Measurements from ENCODE around the gene C10orf95. TPM values are rescaled to one million over a fixed set of nuclear protein-coding genes. Genes with fewer than 3 reads are reported as not detected.

Gene C10orf95
- total and polyA plus RNA-seq, 2 experiments from 2014 or later: not detected

GRCh38 chr10:102485093-102485784, 33.9 kb upstream of the C10orf95 start:
- no peaks in the 10 kb centered on the region for H3K4me1 ChIP-seq (ENCODE audit: insufficient read depth)
- no peak overlapping the region for H3K4me3 ChIP-seq
- no peak overlapping the region for H3K4me2 ChIP-seq (ENCODE audit: unreplicated experiment)
- no peaks in the 10 kb centered on the region for H3K9me2 ChIP-seq (ENCODE audit: insufficient read depth)
- H3F3A ChIP-seq (ENCODE audit: insufficient read depth): peaks cover 13% of the 10 kb centered on the region; the same call in 1 of the 2 replicates
- TF ChIP-seq EZH2 (IDR thresholded peaks at IDR 0.05; ENCODE audit: insufficient read depth, poor library complexity, severe bottlenecking): no peak
- H3K9me3 ChIP-seq (ENCODE audit: low read depth): no peaks in the 10 kb centered on the region
- in situ Hi-C loops (cut with MboI): no loop called here
- no peak overlapping the region for H3K27ac ChIP-seq
- H2AFZ ChIP-seq: no peak overlapping the region
- DNase-seq: no peak
- peaks cover 19% of the 10 kb centered on the region for H3K79me2 ChIP-seq (ENCODE audit: insufficient read depth)
- H3K36me3 ChIP-seq (ENCODE audit: low read depth): peaks cover 40% of the 10 kb centered on the region
- H4K20me1 ChIP-seq (ENCODE audit: insufficient read depth): no peaks in the 10 kb centered on the region
- no peaks in the 10 kb centered on the region for H3K27me3 ChIP-seq (replicated peaks; ENCODE audit: insufficient read depth)
- no peak overlapping the region for H3K9ac ChIP-seq
- WGBS, 2 experiments (ENCODE audit: low coverage in 1 of 2, low lambda C conversion rate in 2 of 2, missing lambda C conversion rate in 2 of 2): 82 to 83% methylated on average over 17 to 18 of the region's 18 CpGs

GRCh38 chr10:102484021-102484420, 32.7 kb upstream of the C10orf95 start:
- Histone ChIP-seq H3F3A (ENCODE audit: insufficient read depth) (peaks cover 17% of the 10 kb centered on the region; the same call in 1 of the 2 replicates), H3K9me2 (ENCODE audit: insufficient read depth) (no peaks in the 10 kb centered on the region), H3K9me3 (ENCODE audit: low read depth) (no peaks in the 10 kb centered on the region), H3K9ac (no peak overlapping the region), H3K4me2 (ENCODE audit: unreplicated experiment) (no peak overlapping the region), H3K27ac (no peak overlapping the region), H3K79me2 (ENCODE audit: insufficient read depth) (peaks cover 7% of the 10 kb centered on the region; the same call in 1 of the 2 replicates), H3K4me3 (no peak overlapping the region), H3K36me3 (ENCODE audit: low read depth) (peaks cover 40% of the 10 kb centered on the region), H4K20me1 (ENCODE audit: insufficient read depth) (no peaks in the 10 kb centered on the region), H2AFZ (no peak overlapping the region), H3K27me3 (replicated peaks; ENCODE audit: insufficient read depth) (no peaks in the 10 kb centered on the region), H3K4me1 (ENCODE audit: insufficient read depth) (no peaks in the 10 kb centered on the region)
- TF ChIP-seq EZH2 (IDR thresholded peaks at IDR 0.05; ENCODE audit: insufficient read depth, poor library complexity, severe bottlenecking): no peak
- no peak for TF ChIP-seq EZH2phosphoT487 (IDR thresholded peaks at IDR 0.05; ENCODE audit: insufficient read depth, low read depth)
- in situ Hi-C loops (cut with MboI): no loop called here
- 95 to 96% methylated on average over 13 of the region's 13 CpGs for WGBS, 2 experiments (ENCODE audit: low coverage in 1 of 2, low lambda C conversion rate in 2 of 2, missing lambda C conversion rate in 2 of 2)
- DNase-seq: no peak

DNA sequence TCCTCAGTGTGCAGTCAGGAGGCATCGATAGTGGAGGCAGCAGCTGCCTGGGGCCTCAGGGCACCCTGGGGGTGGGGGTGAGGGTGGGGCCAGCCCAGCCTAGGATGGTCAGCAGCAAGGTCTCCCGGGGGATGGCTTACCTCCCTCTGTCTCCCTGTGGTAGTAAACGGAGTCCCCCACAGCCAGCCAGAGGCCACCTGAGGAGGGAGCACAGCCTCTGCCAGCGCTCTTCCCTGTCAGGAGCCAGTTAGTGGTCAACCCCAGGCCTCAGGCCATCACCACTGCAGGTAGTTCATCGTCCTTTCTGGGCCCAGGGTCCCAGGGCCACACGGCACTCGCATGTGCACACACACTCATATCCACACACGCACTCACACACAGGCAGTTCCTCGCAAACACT, 29.1 kb upstream of the C10orf95 start:
- Histone ChIP-seq H3K4me2 (ENCODE audit: unreplicated experiment) (no peak overlapping the region), H3K36me3 (ENCODE audit: low read depth) (peaks cover 22% of the 10 kb centered on the region), H3K79me2 (ENCODE audit: insufficient read depth) (no peaks in the 10 kb centered on the region), H4K20me1 (ENCODE audit: insufficient read depth) (no peaks in the 10 kb centered on the region), H2AFZ (no peak overlapping the region), H3K27me3 (replicated peaks; ENCODE audit: insufficient read depth) (no peaks in the 10 kb centered on the region), H3K27ac (no peak overlapping the region), H3K9me2 (ENCODE audit: insufficient read depth) (no peaks in the 10 kb centered on the region), H3F3A (ENCODE audit: insufficient read depth) (peaks cover 17% of the 10 kb centered on the region; the same call in 1 of the 2 replicates), H3K9me3 (ENCODE audit: low read depth) (no peaks in the 10 kb centered on the region), H3K4me1 (ENCODE audit: insufficient read depth) (no peaks in the 10 kb centered on the region), H3K9ac (no peak overlapping the region), H3K4me3 (no peak overlapping the region)
- TF ChIP-seq EZH2 (IDR thresholded peaks at IDR 0.05; ENCODE audit: insufficient read depth, poor library complexity, severe bottlenecking): no peak
- TF ChIP-seq EZH2phosphoT487 (IDR thresholded peaks at IDR 0.05; ENCODE audit: insufficient read depth, low read depth): no peak
- DNase-seq: no peak
- 74 to 79% methylated on average over 9 of the region's 9 CpGs for WGBS, 2 experiments (ENCODE audit: low coverage in 1 of 2, low lambda C conversion rate in 2 of 2, missing lambda C conversion rate in 2 of 2)
- in situ Hi-C loops (cut with MboI): no loop called here

DNA sequence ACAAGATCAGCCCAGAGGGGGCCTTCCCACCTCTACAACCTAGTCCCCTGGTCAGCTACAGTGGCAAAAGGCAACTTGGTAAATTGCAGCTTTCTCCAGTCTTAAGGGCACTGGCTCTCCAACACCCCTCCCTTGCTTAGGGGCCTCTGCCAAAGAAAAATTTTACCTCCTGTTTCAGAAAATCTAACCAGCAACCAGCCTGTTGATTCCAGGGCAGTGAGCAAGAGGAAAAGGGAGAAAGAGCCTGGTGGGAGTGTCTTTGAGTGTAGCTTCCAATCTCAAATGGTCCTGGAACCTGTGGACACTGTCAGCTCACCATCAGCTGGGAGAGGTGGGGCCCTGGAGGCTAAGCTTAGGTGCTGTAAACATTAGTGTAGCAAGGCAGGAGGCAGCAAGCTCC, 28.3 kb upstream of the C10orf95 start:
- Histone ChIP-seq H3K9ac (no peak overlapping the region), H3K4me1 (ENCODE audit: insufficient read depth) (no peaks in the 10 kb centered on the region), H3K9me2 (ENCODE audit: insufficient read depth) (no peaks in the 10 kb centered on the region), H3K4me3 (no peak overlapping the region), H3K36me3 (ENCODE audit: low read depth) (peaks cover 22% of the 10 kb centered on the region), H3K9me3 (ENCODE audit: low read depth) (no peaks in the 10 kb centered on the region), H3F3A (ENCODE audit: insufficient read depth) (peaks cover 17% of the 10 kb centered on the region; the same call in 1 of the 2 replicates), H3K79me2 (ENCODE audit: insufficient read depth) (no peaks in the 10 kb centered on the region), H3K4me2 (ENCODE audit: unreplicated experiment) (no peak overlapping the region), H3K27me3 (replicated peaks; ENCODE audit: insufficient read depth) (no peaks in the 10 kb centered on the region), H2AFZ (no peak overlapping the region), H4K20me1 (ENCODE audit: insufficient read depth) (no peaks in the 10 kb centered on the region), H3K27ac (no peak overlapping the region)
- in situ Hi-C loops (cut with MboI): no loop called here
- DNase-seq: no peak
- TF ChIP-seq EZH2phosphoT487 (IDR thresholded peaks at IDR 0.05; ENCODE audit: insufficient read depth, low read depth) (no peak), EZH2 (IDR thresholded peaks at IDR 0.05; ENCODE audit: insufficient read depth, poor library complexity, severe bottlenecking) (no peak)
